ENCODE data around the gene TTYH1.
A peak's percentile ranks its signal among the peaks of the same experiment; 100 is the strongest.

Gene TTYH1

DNA sequence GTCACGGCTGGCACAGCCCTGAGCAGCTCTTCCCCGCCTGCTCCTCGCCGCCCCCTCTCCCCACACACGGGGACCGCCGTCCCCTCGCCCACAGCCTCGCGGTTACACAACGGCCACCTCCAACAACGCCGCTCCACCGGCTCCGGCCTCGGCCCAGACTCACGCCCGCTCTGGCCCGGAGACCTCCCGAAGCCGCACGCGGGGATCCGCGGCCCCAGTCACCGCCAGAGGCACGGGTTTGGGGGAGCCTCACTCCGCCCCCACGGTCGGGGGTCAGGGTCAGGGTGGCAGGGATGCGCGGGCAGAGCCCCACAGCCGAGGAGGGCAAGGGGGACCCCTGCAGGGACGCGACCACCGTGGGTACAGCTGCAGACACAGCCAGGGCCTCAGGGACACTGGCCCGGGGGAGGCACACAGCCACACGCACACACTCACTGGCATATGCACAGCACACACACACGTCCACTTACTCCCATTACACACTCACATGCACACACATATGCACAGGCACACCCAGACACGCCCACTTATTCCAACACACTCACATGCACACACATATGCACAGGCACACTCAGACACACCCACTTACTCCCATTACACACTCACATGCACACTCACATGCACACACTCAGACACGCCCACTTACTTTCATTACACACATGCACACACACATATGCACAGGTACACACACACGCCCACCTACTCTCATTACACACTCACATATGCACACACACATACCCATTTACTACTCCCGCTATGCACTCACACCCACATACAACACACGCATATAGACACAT, 1.6 kb downstream of the TTYH1 start:
- Histone ChIP-seq H3K9me3 (ENCODE audit: control insufficient read depth, low read length) (no peaks in the 10 kb centered on the region), H3K27me3 (replicated peaks; ENCODE audit: control insufficient read depth, insufficient read depth, low read length) (peaks cover 46% of the 10 kb centered on the region), H3K4me3 (ENCODE audit: low read length) (no peak overlapping the region), H3K4me1 (ENCODE audit: control insufficient read depth, insufficient read depth, low read length) (no peaks in the 10 kb centered on the region), H3K9ac (ENCODE audit: low read length) (no peak overlapping the region), H3K36me3 (ENCODE audit: control insufficient read depth, insufficient read depth, low read length, severe bottlenecking) (no peaks in the 10 kb centered on the region)
- DNase-seq (ENCODE audit: low read depth): no peak

DNA sequence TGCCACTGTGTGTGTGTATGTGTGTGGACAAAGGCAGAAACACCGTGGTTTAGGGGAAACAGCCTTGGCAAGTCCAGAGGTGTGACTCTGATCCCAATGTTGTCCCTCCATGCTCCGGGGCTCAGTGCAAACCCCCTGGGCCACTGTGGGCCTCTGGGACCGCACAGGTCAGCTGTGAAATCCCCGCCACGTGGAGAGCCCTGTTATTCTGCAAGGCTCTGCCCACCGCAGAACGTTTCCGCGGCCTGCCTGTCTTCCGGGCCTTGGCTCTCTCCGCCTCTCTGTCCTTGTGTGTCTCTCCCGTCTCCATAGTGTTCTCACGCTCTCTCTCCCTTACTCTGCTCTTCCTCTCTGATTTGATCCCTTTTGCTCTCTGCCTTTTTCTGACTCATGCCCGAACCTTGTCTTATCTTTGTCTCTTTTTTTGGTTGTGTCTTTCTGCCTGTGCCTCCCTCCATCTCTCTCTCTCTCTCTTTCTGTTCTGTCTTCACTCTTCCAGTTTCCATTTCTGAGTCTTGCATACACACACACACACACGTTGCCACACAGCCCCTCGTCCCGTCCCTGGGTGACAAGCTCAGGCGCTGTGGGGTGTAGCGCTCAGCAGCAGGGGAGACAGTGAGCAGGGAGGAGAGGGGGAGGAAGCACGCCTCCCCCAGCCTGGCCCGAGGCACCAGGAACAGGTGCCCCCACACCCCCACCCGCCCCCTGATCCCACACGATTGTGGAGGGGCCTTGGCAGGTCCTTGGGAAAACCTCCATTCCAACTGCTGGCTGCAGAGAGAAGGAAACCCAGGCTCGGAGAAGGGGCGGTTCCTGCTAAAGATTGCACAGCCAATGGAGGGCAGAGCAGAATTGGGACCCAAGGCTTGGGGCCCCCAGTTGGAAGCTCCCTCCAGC, 3.0 kb downstream of the TTYH1 start:
- no peaks in the 10 kb centered on the region for H3K36me3 ChIP-seq (ENCODE audit: control insufficient read depth, insufficient read depth, low read length, severe bottlenecking)
- no peaks in the 10 kb centered on the region for H3K9me3 ChIP-seq (ENCODE audit: control insufficient read depth, low read length)
- no peaks in the 10 kb centered on the region for H3K4me1 ChIP-seq (ENCODE audit: control insufficient read depth, insufficient read depth, low read length)
- H3K9ac ChIP-seq (ENCODE audit: low read length): no peak overlapping the region
- peak; percentile 10 for DNase-seq (ENCODE audit: low read depth)
- peaks cover 51% of the 10 kb centered on the region for H3K27me3 ChIP-seq (replicated peaks; ENCODE audit: control insufficient read depth, insufficient read depth, low read length)
- H3K4me3 ChIP-seq (ENCODE audit: low read length): no peak overlapping the region

DNA sequence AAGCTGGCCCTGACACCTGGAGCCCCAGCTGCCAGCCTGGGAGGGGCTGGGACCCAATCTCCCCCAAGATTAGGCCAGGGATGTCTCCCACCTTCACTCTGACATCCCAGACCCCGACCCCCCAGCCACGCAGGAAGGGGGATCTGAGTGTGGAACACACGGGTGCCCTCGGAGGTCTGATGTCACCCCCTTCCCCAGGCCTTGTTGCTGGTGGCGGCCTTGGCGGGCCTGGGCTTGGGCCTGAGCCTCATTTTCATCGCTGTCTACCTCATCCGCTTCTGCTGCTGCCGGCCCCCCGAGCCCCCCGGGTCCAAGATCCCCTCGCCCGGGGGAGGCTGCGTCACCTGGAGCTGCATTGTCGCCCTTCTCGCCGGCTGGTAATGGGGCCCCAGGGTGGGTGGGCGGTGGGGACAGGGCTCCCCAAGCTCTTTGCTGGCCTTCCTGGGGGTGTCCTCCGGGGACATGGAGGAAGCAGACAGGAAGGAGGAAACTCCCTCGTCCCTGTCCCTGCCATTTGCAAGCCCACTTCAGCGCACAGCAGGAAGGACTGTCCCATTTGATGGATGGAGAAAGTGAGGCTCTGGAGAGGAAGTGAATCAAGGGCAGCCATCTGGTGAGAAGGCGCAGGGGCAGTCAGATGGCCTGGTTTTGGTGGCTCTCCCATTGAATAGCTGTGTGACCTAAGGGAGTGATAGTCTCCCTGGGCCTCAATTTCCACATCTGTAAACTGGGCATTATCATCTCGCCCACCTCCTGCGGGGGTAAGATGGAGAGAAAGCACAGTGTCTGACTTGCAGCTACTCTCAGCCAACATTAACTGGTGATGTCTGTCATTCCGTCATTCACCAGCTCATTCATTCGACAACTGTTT, 3.9 kb downstream of the TTYH1 start:
- DNase-seq (ENCODE audit: low read depth): no peak
- H3K9me3 ChIP-seq (ENCODE audit: control insufficient read depth, low read length): no peaks in the 10 kb centered on the region
- H3K9ac ChIP-seq (ENCODE audit: low read length): no peak overlapping the region
- no peaks in the 10 kb centered on the region for H3K4me1 ChIP-seq (ENCODE audit: control insufficient read depth, insufficient read depth, low read length)
- H3K27me3 ChIP-seq (replicated peaks; ENCODE audit: control insufficient read depth, insufficient read depth, low read length): peaks cover 51% of the 10 kb centered on the region
- H3K4me3 ChIP-seq (ENCODE audit: low read length): no peak overlapping the region
- no peaks in the 10 kb centered on the region for H3K36me3 ChIP-seq (ENCODE audit: control insufficient read depth, insufficient read depth, low read length, severe bottlenecking)

DNA sequence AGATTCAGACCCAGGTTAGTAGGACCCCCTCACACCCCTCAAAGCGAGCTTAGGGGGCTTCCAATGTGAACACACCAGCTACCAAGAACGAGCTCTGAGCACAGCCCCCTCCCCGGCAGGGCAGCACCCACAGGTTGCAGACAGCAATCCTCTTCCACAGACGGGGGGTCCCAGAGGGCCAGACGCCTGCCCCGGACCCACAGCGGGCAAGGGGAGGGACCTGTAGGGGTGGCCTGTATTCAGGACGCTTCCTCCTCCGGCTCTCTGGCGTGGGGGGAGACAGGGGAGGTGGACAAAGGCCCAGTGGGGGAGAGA, 4.8 kb downstream of the TTYH1 start:
- Histone ChIP-seq H3K4me3 (ENCODE audit: low read length) (no peak overlapping the region), H3K36me3 (ENCODE audit: control insufficient read depth, insufficient read depth, low read length, severe bottlenecking) (no peaks in the 10 kb centered on the region), H3K27me3 (replicated peaks; ENCODE audit: control insufficient read depth, insufficient read depth, low read length) (peaks cover 45% of the 10 kb centered on the region), H3K9me3 (ENCODE audit: control insufficient read depth, low read length) (no peaks in the 10 kb centered on the region), H3K4me1 (ENCODE audit: control insufficient read depth, insufficient read depth, low read length) (no peaks in the 10 kb centered on the region), H3K9ac (ENCODE audit: low read length) (no peak overlapping the region)
- DNase-seq (ENCODE audit: low read depth): no peak

DNA sequence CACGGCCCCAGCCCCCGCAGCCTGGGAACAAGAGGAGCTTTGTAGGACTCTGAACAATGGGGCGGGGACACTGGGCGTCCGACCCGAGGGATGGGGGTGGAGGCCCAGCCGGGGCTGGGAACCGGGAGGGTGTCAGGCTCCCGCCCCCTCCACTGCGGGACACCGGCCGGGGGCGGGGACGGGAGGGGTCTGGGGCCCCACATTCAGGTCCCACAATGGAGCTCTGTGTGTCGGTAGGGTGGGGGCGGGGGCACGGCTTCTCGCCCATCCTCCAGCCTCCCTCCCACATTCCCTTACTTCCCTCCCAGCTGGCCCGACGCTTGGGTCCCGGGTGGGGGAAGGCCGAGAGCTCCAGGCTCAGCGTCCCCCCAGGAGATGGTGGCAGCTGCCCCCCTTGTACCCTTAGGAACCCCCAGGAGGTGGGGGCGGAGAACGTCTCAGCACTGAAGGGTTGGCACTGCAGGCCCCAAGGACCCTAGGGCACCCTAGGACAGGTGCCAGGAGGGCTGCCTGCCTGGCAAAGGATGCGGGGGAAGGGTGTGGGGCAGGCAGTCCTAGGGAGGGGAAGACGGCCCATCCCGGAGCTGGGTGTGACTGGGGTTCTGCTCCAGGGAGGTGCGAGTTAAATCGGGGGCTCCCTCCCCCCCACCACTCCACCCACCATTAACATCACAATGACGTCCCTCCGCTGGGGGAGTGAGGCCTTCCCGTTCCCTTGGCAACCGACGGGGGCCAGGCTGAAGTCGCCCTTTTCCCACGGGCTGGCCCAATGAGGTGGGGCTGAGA, 5.3 kb downstream of the TTYH1 start:
- DNase-seq (ENCODE audit: low read depth): no peak
- no peaks in the 10 kb centered on the region for H3K4me1 ChIP-seq (ENCODE audit: control insufficient read depth, insufficient read depth, low read length)
- H3K4me3 ChIP-seq (ENCODE audit: low read length): no peak overlapping the region
- H3K36me3 ChIP-seq (ENCODE audit: control insufficient read depth, insufficient read depth, low read length, severe bottlenecking): no peaks in the 10 kb centered on the region
- no peaks in the 10 kb centered on the region for H3K9me3 ChIP-seq (ENCODE audit: control insufficient read depth, low read length)
- H3K27me3 ChIP-seq (replicated peaks; ENCODE audit: control insufficient read depth, insufficient read depth, low read length): peaks cover 45% of the 10 kb centered on the region
- H3K9ac ChIP-seq (ENCODE audit: low read length): no peak overlapping the region

DNA sequence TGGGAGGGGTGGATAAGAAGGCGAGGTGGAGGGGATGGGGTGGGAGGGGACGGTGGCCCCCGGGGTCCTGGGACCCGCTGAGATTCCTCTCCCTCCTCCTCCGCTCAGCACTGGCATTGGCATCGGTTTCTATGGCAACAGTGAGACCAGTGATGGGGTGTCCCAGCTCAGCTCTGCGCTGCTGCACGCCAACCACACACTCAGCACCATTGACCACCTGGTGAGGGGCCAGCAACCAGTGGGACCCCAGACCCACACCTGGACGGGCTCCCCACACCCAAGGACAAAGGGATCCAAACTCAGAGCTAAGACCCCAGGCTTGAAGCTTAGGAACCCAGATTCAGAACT, 5.9 kb downstream of the TTYH1 start:
- Histone ChIP-seq H3K4me1 (ENCODE audit: control insufficient read depth, insufficient read depth, low read length) (no peaks in the 10 kb centered on the region), H3K36me3 (ENCODE audit: control insufficient read depth, insufficient read depth, low read length, severe bottlenecking) (no peaks in the 10 kb centered on the region), H3K9me3 (ENCODE audit: control insufficient read depth, low read length) (no peaks in the 10 kb centered on the region), H3K4me3 (ENCODE audit: low read length) (no peak overlapping the region), H3K27me3 (replicated peaks; ENCODE audit: control insufficient read depth, insufficient read depth, low read length) (peaks cover 45% of the 10 kb centered on the region), H3K9ac (ENCODE audit: low read length) (no peak overlapping the region)
- DNase-seq (ENCODE audit: low read depth): no peak

DNA sequence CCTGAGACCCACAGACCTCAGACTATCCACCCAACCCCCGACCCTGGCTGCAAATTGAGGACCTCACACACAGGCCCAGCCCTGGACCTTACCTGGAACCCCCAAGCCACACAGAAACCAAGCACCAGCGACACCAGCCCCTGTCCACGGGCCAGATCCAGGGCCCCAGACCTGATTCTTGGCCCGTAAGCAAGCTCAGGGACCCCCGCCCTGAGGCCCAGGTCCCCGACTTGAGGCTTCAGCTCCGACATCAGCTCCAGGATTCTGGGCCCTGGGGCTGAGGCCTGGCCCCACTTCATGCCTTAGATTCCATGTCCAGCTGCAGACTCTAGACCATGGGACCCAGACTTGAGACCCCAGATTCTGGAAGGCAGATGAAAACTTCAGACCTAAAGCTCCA, 6.3 kb downstream of the TTYH1 start:
- Histone ChIP-seq H3K9me3 (ENCODE audit: control insufficient read depth, low read length) (no peaks in the 10 kb centered on the region), H3K4me1 (ENCODE audit: control insufficient read depth, insufficient read depth, low read length) (no peaks in the 10 kb centered on the region), H3K4me3 (ENCODE audit: low read length) (no peak overlapping the region), H3K36me3 (ENCODE audit: control insufficient read depth, insufficient read depth, low read length, severe bottlenecking) (no peaks in the 10 kb centered on the region), H3K27me3 (replicated peaks; ENCODE audit: control insufficient read depth, insufficient read depth, low read length) (peaks cover 45% of the 10 kb centered on the region), H3K9ac (ENCODE audit: low read length) (no peak overlapping the region)
- DNase-seq (ENCODE audit: low read depth): no peak

DNA sequence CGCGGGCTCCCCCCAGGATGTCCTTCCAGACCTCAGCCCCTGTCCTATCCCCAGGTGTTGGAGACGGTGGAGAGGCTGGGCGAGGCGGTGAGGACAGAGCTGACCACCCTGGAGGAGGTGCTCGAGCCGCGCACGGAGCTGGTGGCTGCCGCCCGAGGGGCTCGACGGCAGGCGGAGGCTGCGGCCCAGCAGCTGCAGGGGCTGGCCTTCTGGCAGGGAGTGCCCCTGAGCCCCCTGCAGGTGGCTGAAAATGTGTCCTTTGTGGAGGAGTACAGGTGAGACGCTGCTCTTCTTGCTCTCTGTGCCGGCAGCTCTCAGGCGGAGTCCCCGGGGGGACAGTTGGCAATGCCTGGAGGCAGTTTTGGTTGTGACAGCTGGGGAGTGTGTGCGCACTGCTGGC, 6.9 kb downstream of the TTYH1 start:
- Histone ChIP-seq H3K36me3 (ENCODE audit: control insufficient read depth, insufficient read depth, low read length, severe bottlenecking) (no peaks in the 10 kb centered on the region), H3K4me3 (ENCODE audit: low read length) (no peak overlapping the region), H3K9me3 (ENCODE audit: control insufficient read depth, low read length) (no peaks in the 10 kb centered on the region), H3K27me3 (replicated peaks; ENCODE audit: control insufficient read depth, insufficient read depth, low read length) (peaks cover 40% of the 10 kb centered on the region), H3K9ac (ENCODE audit: low read length) (no peak overlapping the region), H3K4me1 (ENCODE audit: control insufficient read depth, insufficient read depth, low read length) (no peaks in the 10 kb centered on the region)
- no peak for DNase-seq (ENCODE audit: low read depth)

DNA sequence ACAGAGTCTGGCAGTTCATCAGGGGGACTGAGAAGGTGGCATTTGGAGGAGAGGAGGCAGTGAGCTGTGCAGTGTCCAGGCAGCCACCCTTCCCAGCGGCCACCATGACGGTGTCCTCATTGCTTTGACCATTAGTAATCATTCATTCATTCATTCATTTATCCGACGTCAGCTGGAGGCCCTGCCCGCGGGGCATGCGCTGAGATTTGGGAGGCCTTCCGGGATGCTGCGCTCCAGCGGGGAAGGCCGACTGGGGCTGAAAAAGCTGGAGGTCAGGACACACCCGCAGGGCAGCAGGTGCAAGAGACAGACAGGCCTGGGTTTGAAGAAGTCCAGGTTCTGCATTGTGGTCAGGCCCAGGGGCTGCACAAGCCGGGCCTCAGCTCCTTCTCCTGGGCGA, 8.9 kb downstream of the TTYH1 start:
- Histone ChIP-seq H3K4me1 (ENCODE audit: control insufficient read depth, insufficient read depth, low read length) (no peaks in the 10 kb centered on the region), H3K9me3 (ENCODE audit: control insufficient read depth, low read length) (no peaks in the 10 kb centered on the region), H3K4me3 (ENCODE audit: low read length) (no peak overlapping the region), H3K36me3 (ENCODE audit: control insufficient read depth, insufficient read depth, low read length, severe bottlenecking) (no peaks in the 10 kb centered on the region), H3K27me3 (replicated peaks; ENCODE audit: control insufficient read depth, insufficient read depth, low read length) (peaks cover 44% of the 10 kb centered on the region), H3K9ac (ENCODE audit: low read length) (no peak overlapping the region)
- no peak for DNase-seq (ENCODE audit: low read depth)

DNA sequence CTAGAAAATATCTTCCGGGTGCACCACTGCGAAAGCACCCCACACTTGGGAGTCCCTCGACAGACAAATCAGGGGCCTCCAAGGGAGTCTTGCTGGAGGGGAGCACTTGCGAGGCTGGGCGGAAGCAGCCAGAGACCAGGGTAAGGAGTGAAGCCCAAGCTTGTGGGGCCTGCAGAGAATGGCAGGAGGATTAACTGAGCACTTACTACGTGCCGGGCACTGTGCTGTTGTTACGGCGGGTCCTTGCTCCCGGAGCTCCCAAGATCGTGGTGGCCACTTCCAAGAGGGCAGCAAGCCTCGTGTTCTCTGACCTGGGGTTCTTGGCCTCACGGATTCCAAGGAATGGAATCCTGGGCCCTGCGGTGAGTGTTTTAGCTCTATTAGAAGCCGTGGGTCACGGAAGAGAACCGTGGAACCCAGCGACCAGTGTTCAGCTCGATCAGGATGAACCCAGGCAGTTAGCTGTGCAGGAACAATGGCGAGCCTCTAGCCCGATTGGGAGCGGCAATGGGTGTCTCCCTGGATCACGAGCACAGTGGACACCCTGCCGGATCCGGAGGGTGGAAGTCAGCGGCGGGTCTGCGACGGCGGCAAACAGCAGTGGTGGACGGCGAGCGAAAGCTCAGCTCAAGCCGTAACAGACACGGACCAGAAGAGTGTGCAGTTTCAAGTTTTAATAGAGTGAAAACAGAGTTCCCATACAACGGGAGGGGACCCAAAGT, 9.6 kb downstream of the TTYH1 start:
- no peaks in the 10 kb centered on the region for H3K9me3 ChIP-seq (ENCODE audit: control insufficient read depth, low read length)
- H3K9ac ChIP-seq (ENCODE audit: low read length): no peak overlapping the region
- H3K4me1 ChIP-seq (ENCODE audit: control insufficient read depth, insufficient read depth, low read length): no peaks in the 10 kb centered on the region
- H3K4me3 ChIP-seq (ENCODE audit: low read length): no peak overlapping the region
- DNase-seq (ENCODE audit: low read depth): no peak
- H3K27me3 ChIP-seq (replicated peaks; ENCODE audit: control insufficient read depth, insufficient read depth, low read length): peaks cover 40% of the 10 kb centered on the region
- H3K36me3 ChIP-seq (ENCODE audit: control insufficient read depth, insufficient read depth, low read length, severe bottlenecking): no peaks in the 10 kb centered on the region
